ENCODE results near the gene ARHGAP23.
"Not testable (repeated sequence)": the region's sequence is repeated elsewhere in the genome, so short reads cannot be mapped to it uniquely, and the experiment has no call there.

The ARHGAP23 gene

GRCh38 chr17:38436386-38436785 lies 8.1 kb downstream of the ARHGAP23 start:
- Histone ChIP-seq H3K9ac (ENCODE audit: low read length) (no peak overlapping the region), H3K9me3 (ENCODE audit: control insufficient read depth, low read length) (no peaks in the 10 kb centered on the region), H3K4me3 (ENCODE audit: low read length) (no peak overlapping the region), H3K36me3 (ENCODE audit: control insufficient read depth, insufficient read depth, low read length) (no peaks in the 10 kb centered on the region), H3K27me3 (ENCODE audit: control insufficient read depth, insufficient read depth, low read length) (peaks cover under 1% of the 10 kb centered on the region), H3K4me1 (ENCODE audit: control insufficient read depth, insufficient read depth, low read length) (no peaks in the 10 kb centered on the region)

GRCh38 chr17:38437313-38437712 lies 9.0 kb downstream of the ARHGAP23 start:
- H3K4me1 ChIP-seq (ENCODE audit: control insufficient read depth, insufficient read depth, low read length); H3K9ac ChIP-seq (ENCODE audit: low read length); H3K27me3 ChIP-seq (ENCODE audit: control insufficient read depth, insufficient read depth, low read length); H3K36me3 ChIP-seq (ENCODE audit: control insufficient read depth, insufficient read depth, low read length); H3K4me3 ChIP-seq (ENCODE audit: low read length); H3K9me3 ChIP-seq (ENCODE audit: control insufficient read depth, low read length): not testable (repeated sequence)

- peaks cover 13% of the 10 kb centered on the region for H3K27me3 ChIP-seq (ENCODE audit: control insufficient read depth, insufficient read depth, low read length)
- H3K9me3 ChIP-seq (ENCODE audit: control insufficient read depth, low read length), result no peaks in the 10 kb centered on the region
- no peak overlapping the region for H3K9ac ChIP-seq (ENCODE audit: low read length)
- no peak overlapping the region for H3K4me3 ChIP-seq (ENCODE audit: low read length)
- H3K36me3 ChIP-seq (ENCODE audit: control insufficient read depth, insufficient read depth, low read length), result no peaks in the 10 kb centered on the region
- H3K4me1 ChIP-seq (ENCODE audit: control insufficient read depth, insufficient read depth, low read length), result no peaks in the 10 kb centered on the region
Observed at GRCh38 chr17:38439436-38439835, 11.2 kb downstream of the ARHGAP23 start.

GRCh38 chr17:38440614-38441397 lies 12.5 kb downstream of the ARHGAP23 start:
- peaks cover 14% of the 10 kb centered on the region for H3K27me3 ChIP-seq (ENCODE audit: control insufficient read depth, insufficient read depth, low read length)
- no peaks in the 10 kb centered on the region for H3K36me3 ChIP-seq (ENCODE audit: control insufficient read depth, insufficient read depth, low read length)
- H3K9ac ChIP-seq (ENCODE audit: low read length), result no peak overlapping the region
- no peak overlapping the region for H3K4me3 ChIP-seq (ENCODE audit: low read length)
- no peaks in the 10 kb centered on the region for H3K4me1 ChIP-seq (ENCODE audit: control insufficient read depth, insufficient read depth, low read length)
- no peaks in the 10 kb centered on the region for H3K9me3 ChIP-seq (ENCODE audit: control insufficient read depth, low read length)

DNA sequence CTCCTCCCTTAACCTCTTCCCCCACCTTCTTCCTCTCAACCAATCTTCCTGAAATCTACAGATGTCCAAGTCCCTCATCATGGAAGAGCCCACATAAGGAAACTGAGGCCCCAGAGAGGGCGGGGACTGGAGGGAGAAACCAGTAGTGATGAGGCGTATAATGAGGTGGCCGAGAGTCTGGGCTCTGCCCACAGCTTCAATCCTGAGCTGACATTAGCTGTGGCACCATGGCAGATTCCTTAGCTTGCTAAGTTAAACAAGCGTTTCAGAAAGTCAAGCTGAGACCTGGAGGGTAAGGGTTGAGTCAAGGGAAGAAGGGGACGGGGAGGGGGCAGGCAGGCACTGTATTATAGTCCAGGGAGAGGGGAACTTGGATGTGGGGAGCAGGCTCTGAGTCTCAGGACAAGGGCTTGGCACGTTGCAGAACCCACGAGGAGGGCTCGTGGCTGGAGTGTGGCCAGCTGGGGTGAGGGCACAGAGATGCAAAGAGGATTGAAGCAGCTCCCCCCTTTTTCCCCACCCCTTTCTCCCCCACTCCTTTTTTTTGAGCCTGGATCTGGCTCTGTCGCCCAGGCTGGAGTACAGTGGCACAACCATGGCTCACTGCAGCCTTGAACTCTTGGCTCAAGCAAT lies 13.3 kb downstream of the ARHGAP23 start:
- Histone ChIP-seq H3K27me3 (ENCODE audit: control insufficient read depth, insufficient read depth, low read length) (peaks cover 14% of the 10 kb centered on the region), H3K9me3 (ENCODE audit: control insufficient read depth, low read length) (no peaks in the 10 kb centered on the region), H3K4me3 (ENCODE audit: low read length) (no peak overlapping the region), H3K9ac (ENCODE audit: low read length) (no peak overlapping the region), H3K4me1 (ENCODE audit: control insufficient read depth, insufficient read depth, low read length) (no peaks in the 10 kb centered on the region), H3K36me3 (ENCODE audit: control insufficient read depth, insufficient read depth, low read length) (no peaks in the 10 kb centered on the region)

GRCh38 chr17:38442548-38442947 lies 14.3 kb downstream of the ARHGAP23 start:
- no peak overlapping the region for H3K4me3 ChIP-seq (ENCODE audit: low read length)
- H3K9ac ChIP-seq (ENCODE audit: low read length), result no peak overlapping the region
- H3K36me3 ChIP-seq (ENCODE audit: control insufficient read depth, insufficient read depth, low read length), result no peaks in the 10 kb centered on the region
- no peaks in the 10 kb centered on the region for H3K9me3 ChIP-seq (ENCODE audit: control insufficient read depth, low read length)
- no peaks in the 10 kb centered on the region for H3K4me1 ChIP-seq (ENCODE audit: control insufficient read depth, insufficient read depth, low read length)
- peaks cover 14% of the 10 kb centered on the region for H3K27me3 ChIP-seq (ENCODE audit: control insufficient read depth, insufficient read depth, low read length)

- H3K27me3 ChIP-seq (ENCODE audit: control insufficient read depth, insufficient read depth, low read length), result peaks cover 14% of the 10 kb centered on the region
- H3K9me3 ChIP-seq (ENCODE audit: control insufficient read depth, low read length), result no peaks in the 10 kb centered on the region
- H3K9ac ChIP-seq (ENCODE audit: low read length), result no peak overlapping the region
- no peaks in the 10 kb centered on the region for H3K4me1 ChIP-seq (ENCODE audit: control insufficient read depth, insufficient read depth, low read length)
- no peaks in the 10 kb centered on the region for H3K36me3 ChIP-seq (ENCODE audit: control insufficient read depth, insufficient read depth, low read length)
- H3K4me3 ChIP-seq (ENCODE audit: low read length), result no peak overlapping the region
Observed at GRCh38 chr17:38443356-38444031, 15.2 kb downstream of the ARHGAP23 start.

GRCh38 chr17:38444151-38444550 lies 15.9 kb downstream of the ARHGAP23 start:
- no peak overlapping the region for H3K9ac ChIP-seq (ENCODE audit: low read length)
- H3K4me3 ChIP-seq (ENCODE audit: low read length), result no peak overlapping the region
- no peaks in the 10 kb centered on the region for H3K36me3 ChIP-seq (ENCODE audit: control insufficient read depth, insufficient read depth, low read length)
- H3K27me3 ChIP-seq (ENCODE audit: control insufficient read depth, insufficient read depth, low read length), result peaks cover 14% of the 10 kb centered on the region
- H3K4me1 ChIP-seq (ENCODE audit: control insufficient read depth, insufficient read depth, low read length), result no peaks in the 10 kb centered on the region
- H3K9me3 ChIP-seq (ENCODE audit: control insufficient read depth, low read length), result no peaks in the 10 kb centered on the region

GRCh38 chr17:38447502-38448085 lies 19.3 kb downstream of the ARHGAP23 start:
- Histone ChIP-seq H3K36me3 (ENCODE audit: control insufficient read depth, insufficient read depth, low read length) (no peaks in the 10 kb centered on the region), H3K4me1 (ENCODE audit: control insufficient read depth, insufficient read depth, low read length) (no peaks in the 10 kb centered on the region), H3K27me3 (ENCODE audit: control insufficient read depth, insufficient read depth, low read length) (peaks cover 10% of the 10 kb centered on the region), H3K4me3 (ENCODE audit: low read length) (no peak overlapping the region), H3K9ac (ENCODE audit: low read length) (no peak overlapping the region), H3K9me3 (ENCODE audit: control insufficient read depth, low read length) (no peaks in the 10 kb centered on the region)

DNA sequence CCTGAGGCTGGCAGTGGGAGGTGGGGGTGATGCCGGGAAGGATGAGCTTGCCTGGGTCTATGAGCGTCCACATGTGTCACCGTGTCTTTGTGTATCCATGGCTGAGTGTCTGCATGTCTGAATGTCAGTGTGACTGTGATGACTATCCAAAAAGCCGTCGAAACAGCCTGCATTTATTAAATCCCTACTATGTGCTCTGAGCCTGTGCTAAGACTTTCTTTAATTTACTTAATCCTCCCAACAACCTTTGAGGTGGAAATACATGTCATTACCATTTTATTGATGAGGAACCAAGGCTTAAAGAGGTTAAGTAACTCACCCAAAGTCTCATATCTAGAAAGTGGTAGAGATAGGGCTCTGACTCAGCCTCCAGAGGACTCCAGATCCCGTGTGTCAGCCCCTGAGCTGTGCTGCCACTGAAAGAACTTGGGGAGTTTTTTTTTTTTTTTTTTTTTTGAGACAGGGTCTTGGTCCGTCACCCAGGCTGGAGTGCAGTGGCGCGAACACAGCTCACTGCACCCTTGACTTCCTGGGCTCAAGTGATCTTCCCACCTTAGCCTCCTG lies 20.0 kb downstream of the ARHGAP23 start:
- Histone ChIP-seq H3K36me3 (ENCODE audit: control insufficient read depth, insufficient read depth, low read length) (no peaks in the 10 kb centered on the region), H3K9me3 (ENCODE audit: control insufficient read depth, low read length) (no peaks in the 10 kb centered on the region), H3K9ac (ENCODE audit: low read length) (no peak overlapping the region), H3K4me3 (ENCODE audit: low read length) (no peak overlapping the region), H3K27me3 (ENCODE audit: control insufficient read depth, insufficient read depth, low read length) (peaks cover 17% of the 10 kb centered on the region), H3K4me1 (ENCODE audit: control insufficient read depth, insufficient read depth, low read length) (peaks cover 6% of the 10 kb centered on the region)

- no peaks in the 10 kb centered on the region for H3K9me3 ChIP-seq (ENCODE audit: control insufficient read depth, low read length)
- no peak overlapping the region for H3K9ac ChIP-seq (ENCODE audit: low read length)
- H3K4me1 ChIP-seq (ENCODE audit: control insufficient read depth, insufficient read depth, low read length), result peaks cover 10% of the 10 kb centered on the region
- no peaks in the 10 kb centered on the region for H3K36me3 ChIP-seq (ENCODE audit: control insufficient read depth, insufficient read depth, low read length)
- no peak overlapping the region for H3K4me3 ChIP-seq (ENCODE audit: low read length)
- peaks cover 17% of the 10 kb centered on the region for H3K27me3 ChIP-seq (ENCODE audit: control insufficient read depth, insufficient read depth, low read length)
Observed at GRCh38 chr17:38449364-38449763, 21.1 kb downstream of the ARHGAP23 start.

Data from mucosa of stomach (tissue), 1 donor.